Neural progenitor cell (in vitro differentiated cells): ENCODE results near the gene PARPBP.

Experiments
- EZH2 ChIP-seq: fragments of 200-600 bp; sonication (generic); IDR thresholded peaks from 2 replicates; pipeline ENCODE4 v1.6.1; 2017; ENCODE audit warnings: antibody characterized with exemption, mild to moderate bottlenecking, moderate library complexity
- TF ChIP-seq, protein P1 (sequence below): fragments of 200-600 bp; sonication (generic); IDR thresholded peaks from 2 replicates; pipeline ENCODE4 v1.5.1; 2017; ENCODE audit warnings: antibody characterized with exemption, mild to moderate bottlenecking

DNA sequence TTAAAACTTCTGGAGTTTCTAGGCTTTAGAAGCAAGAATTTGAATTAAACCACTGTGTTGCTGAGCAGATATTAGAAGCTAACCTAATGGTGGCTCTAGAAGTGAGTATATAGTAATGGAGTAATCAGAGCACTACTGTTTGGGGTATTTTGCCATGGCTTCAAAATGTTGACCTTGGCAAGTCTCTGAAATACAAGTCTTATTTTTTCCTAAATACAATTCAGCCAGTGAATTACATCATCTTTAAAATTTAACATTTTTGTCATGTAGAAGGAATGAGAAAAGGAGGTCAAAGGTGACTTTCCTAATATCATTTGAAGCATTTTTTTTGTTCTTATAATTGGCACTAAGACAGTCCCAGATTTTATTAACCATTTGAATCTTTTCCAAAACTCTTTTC, 52.5 kb downstream of the PARPBP start:
- TF ChIP-seq, protein P1, sequence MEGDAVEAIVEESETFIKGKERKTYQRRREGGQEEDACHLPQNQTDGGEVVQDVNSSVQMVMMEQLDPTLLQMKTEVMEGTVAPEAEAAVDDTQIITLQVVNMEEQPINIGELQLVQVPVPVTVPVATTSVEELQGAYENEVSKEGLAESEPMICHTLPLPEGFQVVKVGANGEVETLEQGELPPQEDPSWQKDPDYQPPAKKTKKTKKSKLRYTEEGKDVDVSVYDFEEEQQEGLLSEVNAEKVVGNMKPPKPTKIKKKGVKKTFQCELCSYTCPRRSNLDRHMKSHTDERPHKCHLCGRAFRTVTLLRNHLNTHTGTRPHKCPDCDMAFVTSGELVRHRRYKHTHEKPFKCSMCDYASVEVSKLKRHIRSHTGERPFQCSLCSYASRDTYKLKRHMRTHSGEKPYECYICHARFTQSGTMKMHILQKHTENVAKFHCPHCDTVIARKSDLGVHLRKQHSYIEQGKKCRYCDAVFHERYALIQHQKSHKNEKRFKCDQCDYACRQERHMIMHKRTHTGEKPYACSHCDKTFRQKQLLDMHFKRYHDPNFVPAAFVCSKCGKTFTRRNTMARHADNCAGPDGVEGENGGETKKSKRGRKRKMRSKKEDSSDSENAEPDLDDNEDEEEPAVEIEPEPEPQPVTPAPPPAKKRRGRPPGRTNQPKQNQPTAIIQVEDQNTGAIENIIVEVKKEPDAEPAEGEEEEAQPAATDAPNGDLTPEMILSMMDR: no peak
- TF ChIP-seq EZH2: no peak
